HS-5 (cell line): ENCODE data around the gene FZD8.

Experiments used
- DNase-seq: peaks from one replicate; pipeline ENCODE4 v3.0.0-alpha.2; 2012; ENCODE audit warnings: low read depth

Gene FZD8

GRCh38 chr10:35605191-35605590 lies 36.9 kb downstream of the FZD8 start, which contains the start of gene GJD4:
TSS of gene GJD4 (plus strand) at chr10:35605341. CDS start at chr10:35605568, 227 bp downstream.
- no peak for DNase-seq

- no peak for DNase-seq
Measured at GRCh38 chr10:35600193-35600592, 41.9 kb downstream of the FZD8 start.

GRCh38 chr10:35598379-35598778 lies 43.7 kb downstream of the FZD8 start:
- no peak for DNase-seq

- DNase-seq, result no peak
Measured at GRCh38 chr10:35595106-35595505, 47.0 kb downstream of the FZD8 start.

GRCh38 chr10:35594115-35595079 lies 47.7 kb downstream of the FZD8 start:
- no peak for DNase-seq

- DNase-seq, result no peak
Measured at GRCh38 chr10:35592441-35592840, 49.7 kb downstream of the FZD8 start.

- no peak for DNase-seq
Measured at GRCh38 chr10:35588836-35589235, 53.3 kb downstream of the FZD8 start.
